ENCODE measurements around the gene GEMIN5. TPM values are rescaled to one million over a fixed set of nuclear protein-coding genes. Genes with fewer than 3 reads are reported as not detected.

GEMIN5 gene
- total and polyA plus RNA-seq, 2 of the 4 experiments (the other 2 are of a cell fraction) = 9.0 to 31.5 TPM

DNA sequence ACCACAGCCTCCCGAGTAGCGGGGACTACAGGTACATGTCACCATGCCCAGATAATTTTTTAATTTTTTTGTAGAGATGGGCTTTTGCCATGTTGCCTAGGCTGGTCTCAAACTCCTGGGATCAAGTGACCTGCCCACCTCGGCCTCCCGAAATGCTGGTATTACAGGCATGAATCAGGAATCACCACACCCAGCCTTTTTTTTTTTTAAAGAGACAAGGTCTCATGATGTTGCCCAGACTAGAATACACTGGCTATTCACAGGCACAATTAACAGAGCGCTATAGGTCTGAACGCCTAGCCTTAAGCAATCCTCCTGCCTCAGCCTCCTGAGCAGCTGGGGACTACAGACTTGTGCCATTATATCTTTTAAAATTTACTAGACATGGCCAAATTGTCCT lies 36.1 kb downstream of the GEMIN5 start:
- dilution Hi-C loops (cut with HindIII; ENCODE audit: low sequenced_read_pairs, unreplicated experiment) (no loop called here), in situ Hi-C loops (cut with MboI; ENCODE audit: low sequenced_read_pairs) (no loop called here), intact Hi-C loops (cut with micrococcal nuclease) (no loop called here)
- ATAC-seq (ENCODE audit: low read depth) = no peak
- no peak for TF ChIP-seq ELK1 (IDR thresholded peaks at IDR 0.05; ENCODE audit: borderline replicate concordance, low read depth, low read length)
- TF ChIP-seq NFE2L2 (IDR thresholded peaks at IDR 0.05; ENCODE audit: low read depth, low read length) = no peak
- TF ChIP-seq RCOR1 (IDR thresholded peaks at IDR 0.05; ENCODE audit: insufficient replicate concordance, low read length) = no peak
- no peak for TF ChIP-seq BHLHE40 (IDR thresholded peaks at IDR 0.05; ENCODE audit: low read depth, low read length)
- TF ChIP-seq CTCF (conservative IDR thresholded peaks at IDR 0.05; ENCODE audit: low read depth, low read length) = no peak
- no peak for TF ChIP-seq MXI1 (IDR thresholded peaks at IDR 0.05; ENCODE audit: borderline replicate concordance, low read depth, low read length)
- TF ChIP-seq POLR2A (IDR thresholded peaks at IDR 0.05; ENCODE audit: low read depth, low read length) = no peak
- no peak for TF ChIP-seq CEBPB (IDR thresholded peaks at IDR 0.05; ENCODE audit: low read depth, low read length)
- TF ChIP-seq MAZ (IDR thresholded peaks at IDR 0.05; ENCODE audit: borderline replicate concordance, low read depth, low read length) = no peak
- no peak for TF ChIP-seq RAD21 (IDR thresholded peaks at IDR 0.05; ENCODE audit: low read length)
- TF ChIP-seq, protein P1, sequence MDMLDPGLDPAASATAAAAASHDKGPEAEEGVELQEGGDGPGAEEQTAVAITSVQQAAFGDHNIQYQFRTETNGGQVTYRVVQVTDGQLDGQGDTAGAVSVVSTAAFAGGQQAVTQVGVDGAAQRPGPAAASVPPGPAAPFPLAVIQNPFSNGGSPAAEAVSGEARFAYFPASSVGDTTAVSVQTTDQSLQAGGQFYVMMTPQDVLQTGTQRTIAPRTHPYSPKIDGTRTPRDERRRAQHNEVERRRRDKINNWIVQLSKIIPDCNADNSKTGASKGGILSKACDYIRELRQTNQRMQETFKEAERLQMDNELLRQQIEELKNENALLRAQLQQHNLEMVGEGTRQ (IDR thresholded peaks at IDR 0.05; ENCODE audit: low read depth, low read length) = no peak
- no peak for TF ChIP-seq FOS (IDR thresholded peaks at IDR 0.05; ENCODE audit: low read depth, low read length)
- TF ChIP-seq SMC3 (IDR thresholded peaks at IDR 0.05; ENCODE audit: low read depth, low read length) = no peak
- TF ChIP-seq CHD1 (IDR thresholded peaks at IDR 0.05; ENCODE audit: low read depth, low read length) = no peak
- TF ChIP-seq MAFK (IDR thresholded peaks at IDR 0.05; ENCODE audit: low read depth, low read length) = no peak
- TF ChIP-seq RFX5 (IDR thresholded peaks at IDR 0.05; ENCODE audit: low read depth, low read length) = no peak
- H3K23ac ChIP-seq (ENCODE audit: low read depth, low read length) = no peak overlapping the region
- H2AFZ ChIP-seq (replicated peaks; ENCODE audit: low read length, poor library complexity) = no peak overlapping the region
- no peaks in the 10 kb centered on the region for H3K79me1 ChIP-seq (ENCODE audit: low read depth in 1 of 2, low read length in 2 of 2)
- H4K20me1 ChIP-seq (ENCODE audit: insufficient read depth, low read length) = no peaks in the 10 kb centered on the region
- no peak overlapping the region for H3K56ac ChIP-seq (ENCODE audit: extremely low read depth, insufficient read depth, low read length)
- CTCF ChIA-PET = no interaction called here
- H3K9me1 ChIP-seq (ENCODE audit: insufficient read depth, low read length) = no peaks in the 10 kb centered on the region
- no peak overlapping the region for H2BK120ac ChIP-seq (ENCODE audit: low read depth, low read length)
- no TSS peak for BruUV-seq (replicated peaks)
- no peak overlapping the region for H4K8ac ChIP-seq (ENCODE audit: low read depth in 2 of 2, low read length in 2 of 2)
- H2AK5ac ChIP-seq (ENCODE audit: low read depth, low read length) = no peak overlapping the region
- no peak overlapping the region for H3K4me3 ChIP-seq (ENCODE audit: insufficient read depth, low read depth, low read length)
- no peak overlapping the region for H2BK20ac ChIP-seq (ENCODE audit: low read depth, low read length)
- H2AK9ac ChIP-seq (replicated peaks; ENCODE audit: low read depth, low read length, poor library complexity) = no peak overlapping the region
- H2BK15ac ChIP-seq (ENCODE audit: low read depth, low read length) = no peak overlapping the region
- no peak overlapping the region for H3K4me2 ChIP-seq (ENCODE audit: low read depth, low read length)
- POLR2A ChIA-PET (ENCODE audit: unreplicated experiment) = no interaction called here
- H3K4me1 ChIP-seq (ENCODE audit: control insufficient read depth, insufficient read depth, low read length) = no peaks in the 10 kb centered on the region
- no peak overlapping the region for H3K27ac ChIP-seq (ENCODE audit: insufficient read depth, low read length)
- no peaks in the 10 kb centered on the region for H3K9me3 ChIP-seq (ENCODE audit: control insufficient read depth, insufficient read depth, low read length)
- DNase-seq = no peak
- no peak overlapping the region for H3K4ac ChIP-seq (ENCODE audit: low read depth, low read length)
- peaks cover 41% of the 10 kb centered on the region for H3K36me3 ChIP-seq (ENCODE audit: control insufficient read depth, insufficient read depth, low read length)
- H3K14ac ChIP-seq (replicated peaks; ENCODE audit: low read depth, low read length) = no peak overlapping the region
- WGBS, 2 experiments (ENCODE audit: extremely low coverage in 2 of 2, insufficient read length in 1 of 2) = no CpG with 5 or more reads among the region's 6 CpGs
- no peak overlapping the region for H3K18ac ChIP-seq (ENCODE audit: low read depth, low read length)
- H3K9ac ChIP-seq (ENCODE audit: low read depth, low read length) = no peak overlapping the region
- H4K91ac ChIP-seq (ENCODE audit: insufficient read depth, low read depth, low read length) = no peak overlapping the region
- no peak overlapping the region for H4K5ac ChIP-seq (ENCODE audit: low read depth, low read length)
- H3K27me3 ChIP-seq (ENCODE audit: control insufficient read depth, insufficient read depth, low read length) = no peaks in the 10 kb centered on the region
- H2BK5ac ChIP-seq (ENCODE audit: low read depth, low read length, poor library complexity, severe bottlenecking) = no peak overlapping the region

All from IMR-90 (cell line).